ENCODE data around the gene CLASP2. TPM values are rescaled to one million over a fixed set of nuclear protein-coding genes. Genes with fewer than 3 reads are reported as not detected.

CLASP2 gene
- 14.4 to 18.1 TPM (median 16.1 TPM) in 5 replicates for total RNA-seq (2022; extraction: Qiagen RNA extraction)

GRCh38 chr3:33717866-33718594 is at the start of gene CLASP2:
TSS of gene CLASP2 (minus strand) at chr3:33718254. CDS start at chr3:33718002, 252 bp downstream.

Other genes with a start within 250 kb of the CLASP2 start
- gene PDCD6IP, start 80.4 kb upstream of the CLASP2 start, total RNA-seq (2022; extraction: Qiagen RNA extraction), result 124 to 162 TPM (median 159 TPM) in 5 replicates